ENCODE data around the gene LARP4.

DNA sequence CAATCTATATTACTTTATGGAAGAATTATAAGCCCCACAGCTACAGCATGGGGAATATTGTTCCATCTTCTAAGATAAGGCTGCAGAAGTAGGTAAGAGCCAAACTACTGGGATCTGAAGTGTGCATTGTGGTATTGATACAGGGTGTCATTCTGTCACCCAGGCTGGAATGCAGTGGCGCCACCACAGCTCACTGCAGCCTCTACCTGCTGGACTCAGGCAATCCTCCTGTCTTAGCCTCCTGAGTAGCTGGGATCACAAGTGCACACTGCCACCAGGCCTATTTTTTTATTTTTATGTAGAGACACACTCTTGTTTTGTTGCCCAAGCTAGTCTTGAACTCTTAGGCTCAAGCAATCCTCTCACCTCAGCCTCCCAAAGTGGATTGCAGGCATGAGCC, 82.8 kb downstream of the LARP4 start:
- TF ChIP-seq, protein P1, sequence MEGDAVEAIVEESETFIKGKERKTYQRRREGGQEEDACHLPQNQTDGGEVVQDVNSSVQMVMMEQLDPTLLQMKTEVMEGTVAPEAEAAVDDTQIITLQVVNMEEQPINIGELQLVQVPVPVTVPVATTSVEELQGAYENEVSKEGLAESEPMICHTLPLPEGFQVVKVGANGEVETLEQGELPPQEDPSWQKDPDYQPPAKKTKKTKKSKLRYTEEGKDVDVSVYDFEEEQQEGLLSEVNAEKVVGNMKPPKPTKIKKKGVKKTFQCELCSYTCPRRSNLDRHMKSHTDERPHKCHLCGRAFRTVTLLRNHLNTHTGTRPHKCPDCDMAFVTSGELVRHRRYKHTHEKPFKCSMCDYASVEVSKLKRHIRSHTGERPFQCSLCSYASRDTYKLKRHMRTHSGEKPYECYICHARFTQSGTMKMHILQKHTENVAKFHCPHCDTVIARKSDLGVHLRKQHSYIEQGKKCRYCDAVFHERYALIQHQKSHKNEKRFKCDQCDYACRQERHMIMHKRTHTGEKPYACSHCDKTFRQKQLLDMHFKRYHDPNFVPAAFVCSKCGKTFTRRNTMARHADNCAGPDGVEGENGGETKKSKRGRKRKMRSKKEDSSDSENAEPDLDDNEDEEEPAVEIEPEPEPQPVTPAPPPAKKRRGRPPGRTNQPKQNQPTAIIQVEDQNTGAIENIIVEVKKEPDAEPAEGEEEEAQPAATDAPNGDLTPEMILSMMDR (IDR thresholded peaks at IDR 0.05; ENCODE audit: extremely low read depth in 1 of 2, insufficient read depth in 1 of 2, low read depth in 1 of 2, low read length in 2 of 2) = no peak
- TF ChIP-seq POLR2A (IDR thresholded peaks at IDR 0.05; ENCODE audit: low read depth, low read length) = no peak
- no peak for TF ChIP-seq POLR2AphosphoS5 (IDR thresholded peaks at IDR 0.05; ENCODE audit: insufficient read depth, low read depth, low read length)
- no peak for TF ChIP-seq JUN (IDR thresholded peaks at IDR 0.05; ENCODE audit: borderline replicate concordance, insufficient read depth, insufficient read length, low read depth)
